NT2/D1 (cell line): ENCODE measurements around the gene SLC12A8.

ENCODE experiments used
- SUZ12 ChIP-seq: IDR thresholded peaks from 2 replicates; pipeline ENCODE4 v1.6.1; 2011; ENCODE audit not compliant: insufficient read length, insufficient read depth; ENCODE audit errors: extremely low read depth
- YY1 ChIP-seq: IDR thresholded peaks from 2 replicates; pipeline ENCODE4 v1.6.1; 2011; ENCODE audit not compliant: insufficient read length, insufficient read depth
- ZNF274 ChIP-seq: IDR thresholded peaks from 2 replicates; pipeline ENCODE4 v1.6.1; 2011; ENCODE audit warnings: mild to moderate bottlenecking, low read depth, low read length

DNA sequence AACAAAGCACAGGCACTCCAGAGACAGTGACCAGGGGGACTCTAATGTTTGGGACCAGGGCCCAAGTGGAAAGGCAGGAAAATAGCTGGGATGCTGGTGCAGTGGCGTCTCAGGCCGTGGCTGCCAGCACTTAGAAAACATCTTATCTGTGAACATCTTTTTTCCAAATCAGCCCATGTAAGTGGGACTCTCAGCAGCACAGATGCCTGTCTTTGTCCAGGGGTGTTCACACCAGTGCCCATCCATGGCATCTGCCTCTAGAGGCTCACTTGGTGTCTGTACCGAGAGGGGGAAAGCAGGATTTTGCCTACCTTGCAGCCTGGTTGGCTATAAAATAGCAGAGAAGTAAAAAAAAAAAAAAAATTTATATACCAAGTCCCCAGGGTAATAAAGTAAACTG is 26.7 kb downstream of the SLC12A8 start:
- TF ChIP-seq YY1: no peak
- no peak for TF ChIP-seq ZNF274
- no peak for TF ChIP-seq SUZ12
